ENCODE data around the gene LMF1. TPM values are rescaled to one million over a fixed set of nuclear protein-coding genes. Genes with fewer than 3 reads are reported as not detected.

The LMF1 gene
- total RNA-seq, 2 donors from 2014 or later = 15.8 to 20.1 TPM

DNA sequence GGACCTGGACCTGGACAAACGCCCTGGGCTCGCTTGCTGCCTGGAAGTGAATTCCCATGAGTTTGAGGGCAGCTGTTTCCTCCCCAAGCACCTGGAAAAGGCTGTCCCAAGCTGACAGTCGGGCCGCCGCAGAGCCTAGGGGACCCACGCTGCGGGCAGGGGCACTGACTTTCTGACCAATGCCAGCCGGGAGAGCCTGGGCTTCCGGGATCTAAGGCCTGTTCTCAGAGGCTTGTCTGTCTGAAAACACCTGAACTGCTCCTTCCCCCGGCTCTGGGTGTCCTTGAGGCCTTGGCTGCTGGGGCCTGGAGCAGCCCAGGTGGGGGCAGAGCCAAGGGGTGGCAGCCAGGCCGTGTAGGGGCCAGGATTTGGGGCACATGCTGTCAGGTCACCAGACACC is 72.6 kb downstream of the LMF1 start:
- Histone ChIP-seq H3K36me3 (replicated peaks in 1 of 2; ENCODE audit: insufficient read depth in 1 of 2, low read depth in 2 of 2) (no peaks in the 10 kb centered on the region), H3K4me1 (peaks cover 11% of the 10 kb centered on the region), H3K4me3 (no peak overlapping the region), H3K9me3 (no peaks in the 10 kb centered on the region), H3K27me3 (no peaks in the 10 kb centered on the region), H3K27ac (peak overlapping the region in 1 of 4 donors; percentile 48)
- TF ChIP-seq CTCF (IDR thresholded peaks at IDR 0.05) (no peak), POLR2A (IDR thresholded peaks at IDR 0.05) (no peak)
- DNase-seq (peak in 1 of 4 donors; percentile 37), ATAC-seq (no peak)
- intact Hi-C loops (cut with DNase I) = no loop called here
- 53% methylated on average over 11 of the region's 11 CpGs; no CpG with 5 or more reads in 1 of the 2 donors for WGBS, 2 donors

GRCh38 chr16:897701-898100 is 73.1 kb downstream of the LMF1 start:
- intact Hi-C loops (cut with DNase I) = no loop called here
- ATAC-seq (no peak), DNase-seq (no peak)
- no peak for TF ChIP-seq CTCF (IDR thresholded peaks at IDR 0.05)
- TF ChIP-seq POLR2A (IDR thresholded peaks at IDR 0.05) = no peak
- H3K27ac ChIP-seq = peak overlapping the region in 3 of 4 donors; percentile 8 to 50 (median 48)
- no peaks in the 10 kb centered on the region for H3K27me3 ChIP-seq
- H3K9me3 ChIP-seq = no peaks in the 10 kb centered on the region
- 83 to 87% methylated on average over 9 to 14 of the region's 14 CpGs for WGBS, 2 donors
- no peak overlapping the region for H3K4me3 ChIP-seq
- H3K36me3 ChIP-seq (replicated peaks in 1 of 2; ENCODE audit: insufficient read depth in 1 of 2, low read depth in 2 of 2) = no peaks in the 10 kb centered on the region
- peaks cover 11% of the 10 kb centered on the region for H3K4me1 ChIP-seq

- Histone ChIP-seq H3K4me1 (peaks cover 11% of the 10 kb centered on the region), H3K4me3 (no peak overlapping the region), H3K36me3 (replicated peaks in 1 of 2; ENCODE audit: insufficient read depth in 1 of 2, low read depth in 2 of 2) (no peaks in the 10 kb centered on the region), H3K27me3 (no peaks in the 10 kb centered on the region), H3K27ac (peak overlapping the region in 3 of 4 donors; percentile 8 to 50 (median 24)), H3K9me3 (no peaks in the 10 kb centered on the region)
- DNase-seq = no peak
- intact Hi-C loops (cut with DNase I) = no loop called here
- 79 to 89% methylated on average over 10 to 17 of the region's 18 CpGs for WGBS, 2 donors
- ATAC-seq = no peak
- no peak for TF ChIP-seq CTCF (IDR thresholded peaks at IDR 0.05)
- TF ChIP-seq POLR2A (IDR thresholded peaks at IDR 0.05) = no peak
These were observed 73.6 kb downstream of the LMF1 start for GRCh38 chr16:897200-897543.

- no peak for TF ChIP-seq CTCF (IDR thresholded peaks at IDR 0.05)
- no peaks in the 10 kb centered on the region for H3K36me3 ChIP-seq (replicated peaks in 1 of 2; ENCODE audit: insufficient read depth in 1 of 2, low read depth in 2 of 2)
- no peaks in the 10 kb centered on the region for H3K9me3 ChIP-seq
- ATAC-seq (peak; percentile 57), DNase-seq (no peak)
- no peaks in the 10 kb centered on the region for H3K27me3 ChIP-seq
- H3K27ac ChIP-seq = peak overlapping the region in 3 of 4 donors; percentile 8 to 50 (median 24)
- intact Hi-C loops (cut with DNase I) = no loop called here
- H3K4me1 ChIP-seq = peaks cover 11% of the 10 kb centered on the region
- no peak overlapping the region for H3K4me3 ChIP-seq
- 67 to 72% methylated on average over 28 to 33 of the region's 33 CpGs for WGBS, 2 donors
These were observed 74.3 kb downstream of the LMF1 start for GRCh38 chr16:896261-897199.
